Fibroblast of lung (primary cell): ENCODE results near the gene C1R.

Experiments used
- EZH2 ChIP-seq: IDR thresholded peaks from 2 replicates; pipeline ENCODE4 v1.5.1; 2012; ENCODE audit warnings: low read length, control low read depth, mild to moderate bottlenecking; ENCODE audit errors: missing control alignments
- TF ChIP-seq, protein P1 (sequence below), 2 donors: IDR thresholded peaks in 1 of 2; conservative IDR thresholded peaks in 1 of 2; 1 replicate in 1 of 2; 2 replicates in 1 of 2; pipeline ENCODE4 v1.5.1; 2011 to 2012; ENCODE audit warnings: low read length in 2 of 2, control low read depth in 1 of 2, inconsistent platforms in 1 of 2, low read depth in 1 of 2, mild to moderate bottlenecking in 1 of 2

GRCh38 chr12:7091171-7091570 is 1.1 kb downstream of the C1R start:
- no peak for TF ChIP-seq EZH2
- TF ChIP-seq, protein P1, sequence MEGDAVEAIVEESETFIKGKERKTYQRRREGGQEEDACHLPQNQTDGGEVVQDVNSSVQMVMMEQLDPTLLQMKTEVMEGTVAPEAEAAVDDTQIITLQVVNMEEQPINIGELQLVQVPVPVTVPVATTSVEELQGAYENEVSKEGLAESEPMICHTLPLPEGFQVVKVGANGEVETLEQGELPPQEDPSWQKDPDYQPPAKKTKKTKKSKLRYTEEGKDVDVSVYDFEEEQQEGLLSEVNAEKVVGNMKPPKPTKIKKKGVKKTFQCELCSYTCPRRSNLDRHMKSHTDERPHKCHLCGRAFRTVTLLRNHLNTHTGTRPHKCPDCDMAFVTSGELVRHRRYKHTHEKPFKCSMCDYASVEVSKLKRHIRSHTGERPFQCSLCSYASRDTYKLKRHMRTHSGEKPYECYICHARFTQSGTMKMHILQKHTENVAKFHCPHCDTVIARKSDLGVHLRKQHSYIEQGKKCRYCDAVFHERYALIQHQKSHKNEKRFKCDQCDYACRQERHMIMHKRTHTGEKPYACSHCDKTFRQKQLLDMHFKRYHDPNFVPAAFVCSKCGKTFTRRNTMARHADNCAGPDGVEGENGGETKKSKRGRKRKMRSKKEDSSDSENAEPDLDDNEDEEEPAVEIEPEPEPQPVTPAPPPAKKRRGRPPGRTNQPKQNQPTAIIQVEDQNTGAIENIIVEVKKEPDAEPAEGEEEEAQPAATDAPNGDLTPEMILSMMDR (conservative IDR thresholded peaks at IDR 0.05 in 1 of 2, IDR thresholded peaks at IDR 0.05 in 1 of 2; ENCODE audit: low read depth in 1 of 2, low read length in 2 of 2), result no peak
